NCI-H146 (cell line): ENCODE data around the gene PCDHA8.
"Not testable (repeated sequence)": the region's sequence is repeated elsewhere in the genome, so short reads cannot be mapped to it uniquely, and the experiment has no call there.

Source experiments
- DNase-seq: peaks from one replicate; lab custom pipeline; 2025; lab: John Stamatoyannopoulos, UW

Gene PCDHA8

GRCh38 chr5:140875085-140876065 is 34.4 kb downstream of the PCDHA8 start, which contains the start of gene PCDHA12:
Gene PCDHA12, plus strand, starts transcription at chr5:140875308. Its CDS starts 165 bp downstream, at chr5:140875473.
- DNase-seq: no peak

- not testable (repeated sequence) for DNase-seq
These were observed 35.7 kb downstream of the PCDHA8 start for GRCh38 chr5:140876541-140877261.

- no peak for DNase-seq
These were observed 36.2 kb downstream of the PCDHA8 start for GRCh38 chr5:140877262-140877581.

- no peak for DNase-seq
These were observed 41.1 kb downstream of the PCDHA8 start, which contains the start of gene PCDHA13 for GRCh38 chr5:140881889-140882590. Gene PCDHA13, plus strand, starts transcription at chr5:140882124. Its CDS starts 145 bp downstream, at chr5:140882269.

GRCh38 chr5:140882591-140882899 is 41.6 kb downstream of the PCDHA8 start:
- DNase-seq: no peak

- DNase-seq: no peak
These were observed 42.4 kb downstream of the PCDHA8 start for GRCh38 chr5:140883373-140883772.

- DNase-seq: no peak
These were observed 43.1 kb downstream of the PCDHA8 start for GRCh38 chr5:140883927-140884697.
